ENCODE measurements around the gene SHQ1.

DNA sequence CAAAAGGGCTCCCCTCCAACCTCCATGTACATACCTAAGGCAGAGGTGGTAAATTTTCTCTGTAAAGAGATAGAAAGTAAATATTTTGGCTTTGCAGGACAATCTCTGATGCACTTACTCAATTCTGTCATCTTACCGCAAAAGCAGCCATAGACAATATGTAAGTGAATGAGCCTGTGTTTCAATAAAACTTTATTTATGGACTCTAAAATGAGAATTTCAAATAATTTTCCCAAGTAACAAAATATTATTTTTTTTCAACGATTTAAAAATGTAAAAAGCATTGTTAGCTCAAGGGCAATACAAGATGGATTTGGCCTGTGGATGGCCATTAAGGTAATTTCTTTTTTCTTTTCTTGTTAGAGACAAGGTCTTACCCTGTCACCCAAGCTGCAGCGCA is 44.7 kb downstream of the SHQ1 start:
- TF ChIP-seq CSDC2 (CRISPR knock-in tag; IDR thresholded peaks at IDR 0.05) (no peak), ZFP30 (CRISPR knock-in tag; IDR thresholded peaks at IDR 0.05) (no peak), OSR1 (CRISPR knock-in tag; IDR thresholded peaks at IDR 0.05) (no peak), ARNTL (CRISPR knock-in tag; IDR thresholded peaks at IDR 0.05; ENCODE audit: borderline replicate concordance, low read depth) (no peak), ZNF70 (CRISPR knock-in tag; IDR thresholded peaks at IDR 0.05) (no peak)
- TF ChIP-seq, protein P1, sequence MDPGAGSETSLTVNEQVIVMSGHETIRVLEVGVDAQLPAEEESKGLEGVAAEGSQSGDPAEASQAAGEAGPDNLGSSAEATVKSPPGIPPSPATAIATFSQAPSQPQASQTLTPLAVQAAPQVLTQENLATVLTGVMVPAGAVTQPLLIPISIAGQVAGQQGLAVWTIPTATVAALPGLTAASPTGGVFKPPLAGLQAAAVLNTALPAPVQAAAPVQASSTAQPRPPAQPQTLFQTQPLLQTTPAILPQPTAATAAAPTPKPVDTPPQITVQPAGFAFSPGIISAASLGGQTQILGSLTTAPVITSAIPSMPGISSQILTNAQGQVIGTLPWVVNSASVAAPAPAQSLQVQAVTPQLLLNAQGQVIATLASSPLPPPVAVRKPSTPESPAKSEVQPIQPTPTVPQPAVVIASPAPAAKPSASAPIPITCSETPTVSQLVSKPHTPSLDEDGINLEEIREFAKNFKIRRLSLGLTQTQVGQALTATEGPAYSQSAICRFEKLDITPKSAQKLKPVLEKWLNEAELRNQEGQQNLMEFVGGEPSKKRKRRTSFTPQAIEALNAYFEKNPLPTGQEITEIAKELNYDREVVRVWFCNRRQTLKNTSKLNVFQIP (CRISPR knock-in tag; IDR thresholded peaks at IDR 0.05; ENCODE audit: borderline replicate concordance, low read depth) = no peak
- TF ChIP-seq, protein P2, sequence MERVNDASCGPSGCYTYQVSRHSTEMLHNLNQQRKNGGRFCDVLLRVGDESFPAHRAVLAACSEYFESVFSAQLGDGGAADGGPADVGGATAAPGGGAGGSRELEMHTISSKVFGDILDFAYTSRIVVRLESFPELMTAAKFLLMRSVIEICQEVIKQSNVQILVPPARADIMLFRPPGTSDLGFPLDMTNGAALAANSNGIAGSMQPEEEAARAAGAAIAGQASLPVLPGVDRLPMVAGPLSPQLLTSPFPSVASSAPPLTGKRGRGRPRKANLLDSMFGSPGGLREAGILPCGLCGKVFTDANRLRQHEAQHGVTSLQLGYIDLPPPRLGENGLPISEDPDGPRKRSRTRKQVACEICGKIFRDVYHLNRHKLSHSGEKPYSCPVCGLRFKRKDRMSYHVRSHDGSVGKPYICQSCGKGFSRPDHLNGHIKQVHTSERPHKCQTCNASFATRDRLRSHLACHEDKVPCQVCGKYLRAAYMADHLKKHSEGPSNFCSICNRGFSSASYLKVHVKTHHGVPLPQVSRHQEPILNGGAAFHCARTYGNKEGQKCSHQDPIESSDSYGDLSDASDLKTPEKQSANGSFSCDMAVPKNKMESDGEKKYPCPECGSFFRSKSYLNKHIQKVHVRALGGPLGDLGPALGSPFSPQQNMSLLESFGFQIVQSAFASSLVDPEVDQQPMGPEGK (CRISPR knock-in tag; IDR thresholded peaks at IDR 0.05; ENCODE audit: borderline replicate concordance) = no peak

Measured in SK-N-SH treated with all-trans-retinoic acid at 6 μM for 48 hours (cell line).